CD8-positive, alpha-beta memory T cell (primary cell): ENCODE results near the gene MOBP. TPM values are rescaled to one million over a fixed set of nuclear protein-coding genes. Genes with fewer than 3 reads are reported as not detected.
"Not testable (repeated sequence)": the region's sequence is repeated elsewhere in the genome, so short reads cannot be mapped to it uniquely, and the experiment has no call there.

ENCODE experiments used
- CTCF ChIA-PET: fragments of 350-600 bp; sonication (Branson Sonifier 250); formaldehyde crosslinking; loops from one replicate; lab custom pipeline; 2021; ENCODE audit warnings: antibody characterized with exemption; lab: Charles Lee
- POLR2A ChIA-PET: fragments of 350-600 bp; sonication (Branson Sonifier 250); formaldehyde crosslinking; loops from one replicate; lab custom pipeline; 2021; ENCODE audit warnings: antibody characterized with exemption; lab: Charles Lee
- DNase-seq, 5 donors: peaks; one replicate each; pipeline versions ENCODE4 v3.0.0 to v3.0.0-alpha.2; 2020 to 2022; ENCODE audit warnings: mixed read lengths in 1 of 5
- H3K27ac ChIP-seq: one replicate; pipeline ENCODE4 v1.7.0; 2013; ENCODE audit warnings: low read depth, mild to moderate bottlenecking, low read length, moderate library complexity
- H3K27me3 ChIP-seq: 2 replicates; pipeline ENCODE4 v1.7.0; 2013; ENCODE audit warnings: low read length, mild to moderate bottlenecking; ENCODE audit not compliant: insufficient read depth, poor library complexity, severe bottlenecking
- H3K36me3 ChIP-seq: 2 replicates; pipeline ENCODE4 v1.7.0; 2013; ENCODE audit warnings: mild to moderate bottlenecking, low read length, moderate library complexity; ENCODE audit not compliant: insufficient read depth
- H3K4me1 ChIP-seq: 2 replicates; pipeline ENCODE4 v1.7.0; 2013; ENCODE audit warnings: mild to moderate bottlenecking, low read length, moderate library complexity; ENCODE audit not compliant: insufficient read depth
- H3K4me3 ChIP-seq: 2 replicates; pipeline ENCODE4 v1.7.0; 2013; ENCODE audit warnings: mild to moderate bottlenecking, low read length
- H3K9me3 ChIP-seq: 2 replicates; pipeline ENCODE4 v1.7.0; 2013; ENCODE audit warnings: mild to moderate bottlenecking, low read length
- H3K27ac Mint-ChIP-seq, 8 donors: one replicate each; pipeline ENCODE4 v1.8.0; 2020 to 2021; ENCODE audit warnings: mixed read lengths in 8 of 8, mild to moderate bottlenecking in 6 of 8, inconsistent platforms in 3 of 8, moderate library complexity in 3 of 8
- H3K27me3 Mint-ChIP-seq, 2 donors: one replicate each; pipeline ENCODE4 v1.8.0; 2020 to 2021; ENCODE audit warnings: mixed read lengths in 2 of 2, mild to moderate bottlenecking in 1 of 2, moderate library complexity in 1 of 2
- H3K36me3 Mint-ChIP-seq, 3 donors: one replicate each; pipeline ENCODE4 v1.8.0; 2020 to 2021; ENCODE audit warnings: mixed read lengths in 3 of 3, inconsistent platforms in 1 of 3, mild to moderate bottlenecking in 1 of 3
- H3K4me1 Mint-ChIP-seq, 3 donors: one replicate each; pipeline ENCODE4 v1.8.0; 2020 to 2021; ENCODE audit warnings: mixed read lengths in 3 of 3, inconsistent platforms in 1 of 3, mild to moderate bottlenecking in 1 of 3
- H3K4me3 Mint-ChIP-seq, 7 donors: one replicate each; pipeline ENCODE4 v1.8.0; 2020 to 2021; ENCODE audit warnings: mixed read lengths in 7 of 7, mild to moderate bottlenecking in 6 of 7, moderate library complexity in 4 of 7, inconsistent platforms in 2 of 7
- H3K9me3 Mint-ChIP-seq, 5 donors: one replicate each; pipeline ENCODE4 v1.8.0; 2020 to 2022; ENCODE audit warnings: mixed read lengths in 5 of 5, mild to moderate bottlenecking in 3 of 5, moderate library complexity in 2 of 5, inconsistent platforms in 1 of 5
- polyA plus RNA-seq: library from polyadenylated mRNA; unstranded; fragments of 300-500 nt; fragmentation: Illumina TruSeq; gene quantifications from one replicate; pipeline ENCODE4 v1.2.3, GENCODE V29; 2021
- total RNA-seq, 2 experiments: library from RNA; stranded (reverse); gene quantifications; one replicate each; pipeline ENCODE4 v1.2.3, GENCODE V29; 2021

The MOBP gene
- total and polyA plus RNA-seq, 3 experiments from 2014 or later: not detected

- H3K9me3 Mint-ChIP-seq, H3K4me1 ChIP-seq, H3K36me3 ChIP-seq, H3K27ac ChIP-seq, H3K4me1 Mint-ChIP-seq, POLR2A ChIA-PET, H3K27ac Mint-ChIP-seq, H3K27me3 ChIP-seq, H3K4me3 ChIP-seq, DNase-seq, H3K9me3 ChIP-seq, H3K4me3 Mint-ChIP-seq, H3K36me3 Mint-ChIP-seq: not testable (repeated sequence)
- H3K27me3 Mint-ChIP-seq: peaks cover 8 to 38% of the 10 kb centered on the region in 2 donors
- CTCF ChIA-PET: interaction anchor here (1.4 kb wide), 1 partner anchor 10 kb away, joined by 3 read pairs; no protein-coding TSS in a partner anchor
Measured at GRCh38 chr3:39453872-39454271, 13.6 kb upstream of the MOBP start.

GRCh38 chr3:39454591-39455217 lies 12.8 kb upstream of the MOBP start:
- Histone ChIP-seq H3K4me3 (no peak overlapping the region), H3K36me3 (no peaks in the 10 kb centered on the region), H3K27me3 (no peaks in the 10 kb centered on the region), H3K27ac (no peak overlapping the region), H3K9me3 (no peaks in the 10 kb centered on the region), H3K4me1 (no peaks in the 10 kb centered on the region)
- no peak overlapping the region for H3K4me3 Mint-ChIP-seq
- H3K36me3 Mint-ChIP-seq: no peaks in the 10 kb centered on the region
- peaks cover 10 to 38% of the 10 kb centered on the region in 2 donors for H3K27me3 Mint-ChIP-seq
- DNase-seq: no peak
- H3K27ac Mint-ChIP-seq: no peak overlapping the region
- H3K9me3 Mint-ChIP-seq: no peaks in the 10 kb centered on the region
- ChIA-PET CTCF (no interaction called here), POLR2A (no interaction called here)
- no peaks in the 10 kb centered on the region for H3K4me1 Mint-ChIP-seq

DNA sequence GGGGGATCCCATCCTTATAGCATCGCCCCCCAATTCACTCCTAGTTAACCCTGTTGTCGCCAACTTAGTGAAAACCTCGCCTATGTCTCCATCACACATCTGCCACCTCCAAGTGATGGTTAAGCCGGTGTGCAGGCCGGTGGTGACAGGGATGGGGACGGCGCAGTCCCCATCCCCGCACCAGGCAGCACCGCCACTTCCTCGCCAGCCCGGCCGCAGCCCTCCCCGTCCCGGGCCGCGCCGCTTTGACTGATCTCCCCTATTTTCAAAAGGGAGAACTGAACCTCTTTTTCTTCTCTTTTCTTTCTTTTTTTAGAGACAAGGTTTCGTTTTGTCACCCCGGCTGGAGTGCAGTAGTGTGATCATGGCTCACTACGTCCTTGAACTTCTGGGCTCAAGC lies 11.3 kb upstream of the MOBP start:
- Mint-ChIP-seq H3K4me3 (no peak overlapping the region), H3K27me3 (peaks cover 10 to 44% of the 10 kb centered on the region in 2 donors), H3K9me3 (no peaks in the 10 kb centered on the region), H3K4me1 (no peaks in the 10 kb centered on the region), H3K27ac (no peak overlapping the region), H3K36me3 (no peaks in the 10 kb centered on the region)
- H3K27me3 ChIP-seq: peaks cover 3% of the 10 kb centered on the region
- H3K9me3 ChIP-seq: no peaks in the 10 kb centered on the region
- ChIA-PET POLR2A (no interaction called here), CTCF (no interaction called here)
- no peak overlapping the region for H3K4me3 ChIP-seq
- DNase-seq: no peak
- no peaks in the 10 kb centered on the region for H3K36me3 ChIP-seq
- no peak overlapping the region for H3K27ac ChIP-seq
- H3K4me1 ChIP-seq: no peaks in the 10 kb centered on the region

DNA sequence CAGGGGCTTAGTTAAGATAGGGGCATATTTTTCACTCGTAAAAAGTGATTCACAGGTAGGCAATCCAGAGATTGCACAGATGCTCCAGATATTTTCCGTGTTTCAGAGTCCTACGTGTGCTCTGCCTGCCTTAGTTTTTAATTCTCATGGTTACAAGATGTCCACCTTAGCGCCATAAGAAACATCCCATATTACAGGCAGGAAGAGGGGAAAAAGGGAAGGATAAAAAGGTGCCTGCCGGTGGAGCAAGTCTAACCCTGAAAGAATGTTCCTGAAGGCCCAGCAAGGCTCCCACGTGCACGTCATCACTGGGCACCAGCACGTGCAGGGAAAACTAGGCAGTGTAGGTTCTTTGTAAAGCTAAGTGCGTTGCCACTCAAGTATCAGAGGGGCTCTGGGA lies 10.1 kb upstream of the MOBP start:
- H3K4me1 Mint-ChIP-seq: no peaks in the 10 kb centered on the region
- ChIA-PET CTCF (interaction anchor here (1.3 kb wide), 1 partner anchor 9 kb away, joined by 4 read pairs; no protein-coding TSS in a partner anchor), POLR2A (no interaction called here)

DNA sequence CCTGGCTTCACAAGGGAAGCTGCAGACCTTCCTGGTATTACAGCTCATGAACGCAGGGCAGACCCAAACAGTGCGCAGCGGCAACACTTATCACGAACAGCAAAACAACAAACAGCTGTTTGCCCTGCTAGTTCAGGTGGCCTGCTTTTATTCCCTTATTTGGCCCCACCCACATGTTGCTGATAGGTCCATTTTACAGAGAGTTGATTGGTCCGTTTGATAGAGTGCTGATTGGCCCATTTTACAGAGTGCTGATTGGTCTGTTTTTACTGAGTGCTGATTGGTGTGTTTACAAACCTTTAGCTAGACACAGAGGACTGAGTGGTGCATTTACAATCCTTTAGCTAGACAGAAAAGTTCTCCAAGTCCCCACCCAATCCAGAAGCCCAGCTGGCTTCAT lies 8.9 kb upstream of the MOBP start:
- CTCF ChIA-PET: interaction anchor here (1.3 kb wide), 1 partner anchor 8 kb away, joined by 4 read pairs; no protein-coding TSS in a partner anchor
- H3K27ac Mint-ChIP-seq, H3K27me3 ChIP-seq, H3K9me3 ChIP-seq, H3K27ac ChIP-seq, H3K4me3 ChIP-seq, DNase-seq, H3K4me1 ChIP-seq, H3K36me3 Mint-ChIP-seq, H3K36me3 ChIP-seq, H3K4me1 Mint-ChIP-seq, H3K4me3 Mint-ChIP-seq, H3K9me3 Mint-ChIP-seq, POLR2A ChIA-PET: not testable (repeated sequence)
- H3K27me3 Mint-ChIP-seq: peaks cover 10 to 41% of the 10 kb centered on the region in 2 donors

More for the DNA sequence above, 10.1 kb upstream of the MOBP start:
- Histone ChIP-seq H3K27me3 (peaks cover 3% of the 10 kb centered on the region), H3K36me3 (no peaks in the 10 kb centered on the region), H3K4me1 (no peaks in the 10 kb centered on the region), H3K4me3 (no peak overlapping the region), H3K9me3 (no peaks in the 10 kb centered on the region), H3K27ac (no peak overlapping the region)
- Mint-ChIP-seq H3K27ac (no peak overlapping the region), H3K36me3 (no peaks in the 10 kb centered on the region), H3K9me3 (no peaks in the 10 kb centered on the region), H3K27me3 (peaks cover 10 to 44% of the 10 kb centered on the region in 2 donors), H3K4me3 (no peak overlapping the region)
- DNase-seq: no peak

- no peaks in the 10 kb centered on the region for H3K9me3 Mint-ChIP-seq
Measured at GRCh38 chr3:39460677-39461076, 6.8 kb upstream of the MOBP start.

GRCh38 chr3:39463269-39463668 lies 4.2 kb upstream of the MOBP start:
- H3K27me3 ChIP-seq: peaks cover 3% of the 10 kb centered on the region
- no peaks in the 10 kb centered on the region for H3K36me3 Mint-ChIP-seq
- H3K4me3 ChIP-seq: no peak overlapping the region
- no peak for DNase-seq
- POLR2A ChIA-PET: no interaction called here
- H3K4me3 Mint-ChIP-seq: no peak overlapping the region
- H3K27ac Mint-ChIP-seq: no peak overlapping the region
- H3K4me1 Mint-ChIP-seq: no peaks in the 10 kb centered on the region
- no peak overlapping the region for H3K27ac ChIP-seq
- H3K9me3 ChIP-seq: no peaks in the 10 kb centered on the region
- H3K9me3 Mint-ChIP-seq: no peaks in the 10 kb centered on the region
- no peaks in the 10 kb centered on the region for H3K4me1 ChIP-seq
- CTCF ChIA-PET: no interaction called here
- no peaks in the 10 kb centered on the region for H3K36me3 ChIP-seq
- peaks cover 5 to 19% of the 10 kb centered on the region in 2 donors for H3K27me3 Mint-ChIP-seq

More at GRCh38 chr3:39460677-39461076, 6.8 kb upstream of the MOBP start:
- Mint-ChIP-seq H3K27me3 (peaks cover 2 to 25% of the 10 kb centered on the region in 2 donors), H3K4me3 (no peak overlapping the region), H3K36me3 (no peaks in the 10 kb centered on the region), H3K4me1 (no peaks in the 10 kb centered on the region), H3K27ac (no peak overlapping the region)
- Histone ChIP-seq H3K9me3 (no peaks in the 10 kb centered on the region), H3K4me1 (no peaks in the 10 kb centered on the region), H3K27ac (no peak overlapping the region), H3K4me3 (no peak overlapping the region), H3K36me3 (no peaks in the 10 kb centered on the region), H3K27me3 (peaks cover 3% of the 10 kb centered on the region)
- POLR2A ChIA-PET: no interaction called here
- DNase-seq: no peak
- CTCF ChIA-PET: no interaction called here

DNA sequence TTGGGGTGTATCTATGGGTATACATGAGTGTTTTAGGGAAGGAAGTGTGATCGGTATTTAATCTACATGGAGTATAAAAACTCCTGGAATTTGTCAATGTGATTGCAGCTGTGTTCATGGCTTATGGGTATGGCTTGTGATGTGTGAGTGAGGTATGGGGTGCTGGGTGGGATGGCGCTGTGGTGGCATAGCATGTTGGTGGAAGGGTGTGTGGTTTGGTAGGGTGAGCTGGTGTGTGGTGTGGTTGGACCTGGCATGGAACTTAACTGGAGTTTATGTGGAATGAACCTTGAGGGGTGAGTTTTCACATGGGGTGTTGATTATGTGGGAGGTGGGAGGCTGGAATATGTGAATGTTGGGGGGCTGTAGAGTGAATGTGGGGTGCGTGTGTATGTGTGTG lies 492 bp upstream of the MOBP start:
- Mint-ChIP-seq H3K36me3 (no peaks in the 10 kb centered on the region), H3K27ac (no peak overlapping the region), H3K9me3 (no peaks in the 10 kb centered on the region), H3K27me3 (peaks cover 3 to 16% of the 10 kb centered on the region in 2 donors), H3K4me3 (no peak overlapping the region), H3K4me1 (no peaks in the 10 kb centered on the region)
- ChIA-PET CTCF (interaction anchor here (1.1 to 1.6 kb wide), 2 partner anchors 9 to 19 kb away, joined by 4 read pairs; no protein-coding TSS in a partner anchor), POLR2A (no interaction called here)
- Histone ChIP-seq H3K27me3 (no peaks in the 10 kb centered on the region), H3K4me3 (no peak overlapping the region), H3K4me1 (no peaks in the 10 kb centered on the region), H3K36me3 (no peaks in the 10 kb centered on the region), H3K27ac (no peak overlapping the region), H3K9me3 (no peaks in the 10 kb centered on the region)
- no peak for DNase-seq
